ENCODE measurements around the gene TMSB10.

- TF ChIP-seq CTCF (conservative IDR thresholded peaks at IDR 0.05; ENCODE audit: low read depth in 2 of 2) (no peak), EZH2 (IDR thresholded peaks at IDR 0.05; ENCODE audit: low read depth, unreplicated experiment) (no peak), POLR2AphosphoS5 (IDR thresholded peaks at IDR 0.05; ENCODE audit: low read depth) (no peak)
These were observed 16.1 kb upstream of the TMSB10 start for GRCh38 chr2:84889332-84889731.

All from GM23338 (cell line).